Parathyroid adenoma (tissue), 2 donors: ENCODE measurements around the gene EXOC3.

Experiments used
- H2AFZ ChIP-seq: fragments of 300-600 bp; sonication (generic); one replicate; pipeline ENCODE4 v1.7.0; 2017; ENCODE audit warnings: antibody characterized with exemption, mild to moderate bottlenecking
- H3K27ac ChIP-seq: fragments of 300-600 bp; sonication (generic); one replicate; pipeline ENCODE4 v1.7.0; 2017
- H3K27me3 ChIP-seq: fragments of 300-600 bp; sonication (generic); one replicate; pipeline ENCODE4 v1.7.0; 2017; ENCODE audit warnings: low read length; ENCODE audit not compliant: control insufficient read depth, insufficient read depth
- H3K36me3 ChIP-seq: fragments of 300-600 bp; sonication (generic); one replicate; pipeline ENCODE4 v1.7.0; 2017; ENCODE audit warnings: low read length; ENCODE audit not compliant: control insufficient read depth, insufficient read depth
- H3K4me1 ChIP-seq: fragments of 300-600 bp; sonication (generic); one replicate; pipeline ENCODE4 v1.7.0; 2017; ENCODE audit warnings: control low read depth
- H3K4me2 ChIP-seq: fragments of 300-600 bp; sonication (generic); one replicate; pipeline ENCODE4 v1.7.0; 2017; ENCODE audit warnings: low read length
- H3K4me3 ChIP-seq: fragments of 300-600 bp; sonication (generic); one replicate; pipeline ENCODE4 v1.7.0; 2017; ENCODE audit warnings: low read depth, low read length
- H3K79me2 ChIP-seq: fragments of 300-600 bp; sonication (generic); one replicate; pipeline ENCODE4 v1.7.0; 2017; ENCODE audit warnings: control low read depth
- H3K9ac ChIP-seq: fragments of 300-600 bp; sonication (generic); one replicate; pipeline ENCODE4 v1.7.0; 2017; ENCODE audit warnings: mild to moderate bottlenecking
- H3K9me3 ChIP-seq: fragments of 300-600 bp; sonication (generic); one replicate; pipeline ENCODE4 v1.7.0; 2017; ENCODE audit warnings: low read length; ENCODE audit not compliant: control insufficient read depth
- CTCF ChIP-seq: fragments of 300-600 bp; sonication (generic); IDR thresholded peaks from one replicate; pipeline ENCODE4 v1.7.0; 2017; ENCODE audit warnings: antibody characterized with exemption, mild to moderate bottlenecking
- donor health status: primary hyperparathyroidism.

EXOC3 gene

GRCh38 chr5:442335-443238, at the start of gene EXOC3:
TSS of gene EXOC3 (plus strand) at chr5:443176. CDS start at chr5:446206, 3,030 bp downstream.
- Histone ChIP-seq H3K4me2 (peak within 1 kb of the TSS; percentile 98), H3K9me3 (no peaks in the 10 kb centered on the region), H2AFZ (peak within 1 kb of the TSS; percentile 95), H3K4me3 (peak within 1 kb of the TSS; percentile 87), H3K36me3 (no peaks in the 10 kb centered on the region), H3K9ac (peak within 1 kb of the TSS; percentile 58), H3K27ac (peak within 1 kb of the TSS; percentile 68), H3K4me1 (peaks cover 5% of the 10 kb centered on the region), H3K27me3 (no peaks in the 10 kb centered on the region), H3K79me2 (peaks cover 26% of the 10 kb centered on the region)
- TF ChIP-seq CTCF: no peak

- Histone ChIP-seq H3K4me3 (no peak overlapping the region), H3K4me1 (no peaks in the 10 kb centered on the region), H3K9me3 (no peaks in the 10 kb centered on the region), H3K9ac (no peak overlapping the region), H3K27me3 (no peaks in the 10 kb centered on the region), H3K27ac (no peak overlapping the region), H3K36me3 (no peaks in the 10 kb centered on the region), H2AFZ (no peak overlapping the region), H3K4me2 (no peak overlapping the region), H3K79me2 (no peaks in the 10 kb centered on the region)
- no peak for TF ChIP-seq CTCF
Observed at GRCh38 chr5:393846-394275, 49.1 kb upstream of the EXOC3 start.

GRCh38 chr5:394671-395155, 48.3 kb upstream of the EXOC3 start:
- Histone ChIP-seq H2AFZ (no peak overlapping the region), H3K4me1 (no peaks in the 10 kb centered on the region), H3K27me3 (no peaks in the 10 kb centered on the region), H3K79me2 (no peaks in the 10 kb centered on the region), H3K4me2 (no peak overlapping the region), H3K4me3 (no peak overlapping the region), H3K9ac (no peak overlapping the region), H3K27ac (no peak overlapping the region), H3K9me3 (no peaks in the 10 kb centered on the region), H3K36me3 (no peaks in the 10 kb centered on the region)
- TF ChIP-seq CTCF: no peak

GRCh38 chr5:395156-395920, 47.6 kb upstream of the EXOC3 start:
- Histone ChIP-seq H2AFZ (no peak overlapping the region), H3K9ac (no peak overlapping the region), H3K36me3 (no peaks in the 10 kb centered on the region), H3K79me2 (no peaks in the 10 kb centered on the region), H3K4me3 (no peak overlapping the region), H3K27ac (no peak overlapping the region), H3K4me1 (no peaks in the 10 kb centered on the region), H3K4me2 (no peak overlapping the region), H3K27me3 (no peaks in the 10 kb centered on the region), H3K9me3 (no peaks in the 10 kb centered on the region)
- no peak for TF ChIP-seq CTCF
